HEK293 (cell line): ENCODE results near the gene TGM6.

Experiments used
- CTCF ChIA-PET: fragments of 350-600 bp; formaldehyde crosslinking; extraction: SDS; loops from one replicate; lab custom pipeline; 2021; ENCODE audit warnings: antibody characterized with exemption; lab: Yijun Ruan, JAX
- POLR2A ChIA-PET: fragments of 300-600 bp; formaldehyde crosslinking; extraction: SDS; loops from one replicate; lab custom pipeline; 2020; ENCODE audit warnings: antibody characterized with exemption, inconsistent platforms; lab: Yijun Ruan, JAX
- H3K27ac ChIP-seq: fragments of 200-500 bp; sonication (Bioruptor generic); 2 replicates; pipeline ENCODE4 v1.5.1; 2014; ENCODE audit warnings: low read depth, low read length, control low read depth, inconsistent platforms; ENCODE audit errors: extremely low read depth
- H3K36me3 ChIP-seq, 2 experiments: fragments of 200-500 bp in 1 of 2; sonication (Bioruptor generic) in 1 of 2; 1 replicate in 1 of 2; 2 replicates in 1 of 2; pipeline ENCODE4 v1.5.1; 2014 to 2017; ENCODE audit warnings: inconsistent platforms in 2 of 2, low read length in 2 of 2; ENCODE audit not compliant: control insufficient read depth in 2 of 2, insufficient read depth in 1 of 2
- H3K4me1 ChIP-seq: fragments of 200-500 bp; sonication (Bioruptor generic); 2 replicates; pipeline ENCODE4 v1.5.1; 2014; ENCODE audit warnings: mild to moderate bottlenecking, low read length, inconsistent platforms; ENCODE audit not compliant: control insufficient read depth, insufficient read depth
- H3K4me3 ChIP-seq: 2 replicates; pipeline ENCODE4 v1.5.1; 2011; ENCODE audit warnings: low read depth, mild to moderate bottlenecking, control low read depth, low read length, moderate library complexity
- H3K9me3 ChIP-seq: fragments of 200-500 bp; sonication (Bioruptor generic); 2 replicates; pipeline ENCODE4 v1.5.1; 2014; ENCODE audit warnings: low read depth, low read length, inconsistent platforms; ENCODE audit not compliant: control insufficient read depth, insufficient read depth
- IKZF3 ChIP-seq: fragments of 450-650 bp; IDR thresholded peaks from 2 replicates; pipeline ENCODE4 v1.5.0; 2018; ENCODE audit warnings: missing biosample characterization, mild to moderate bottlenecking, missing genetic modification characterization, moderate library complexity
- PBX3 ChIP-seq: sonication (generic); formaldehyde crosslinking; IDR thresholded peaks from 2 replicates; pipeline ENCODE4 v1.8.1; 2022; ENCODE audit warnings: mild to moderate bottlenecking, moderate library complexity, missing genetic modification reagents
- SALL2 ChIP-seq: fragments of 450-650 bp; formaldehyde crosslinking; IDR thresholded peaks from 2 replicates; pipeline ENCODE4 v1.5.0; 2017; ENCODE audit warnings: missing biosample characterization, mild to moderate bottlenecking, missing genetic modification characterization, borderline replicate concordance
- SCRT2 ChIP-seq: fragments of 450-650 bp; formaldehyde crosslinking; IDR thresholded peaks from 2 replicates; pipeline ENCODE4 v1.5.1; 2016; ENCODE audit warnings: missing biosample characterization, missing genetic modification characterization
- ZFHX2 ChIP-seq: fragments of 450-650 bp; formaldehyde crosslinking; conservative IDR thresholded peaks from 2 replicates; pipeline ENCODE4 v1.5.1; 2016; ENCODE audit warnings: missing biosample characterization, missing genetic modification characterization
- ZNF169 ChIP-seq: fragments of 450-650 bp; formaldehyde crosslinking; IDR thresholded peaks from 2 replicates; pipeline ENCODE4 v1.5.1; 2016; ENCODE audit warnings: missing biosample characterization, missing genetic modification characterization
- ZNF18 ChIP-seq: fragments of 450-650 bp; formaldehyde crosslinking; IDR thresholded peaks from 2 replicates; pipeline ENCODE4 v1.5.1; 2016; ENCODE audit warnings: missing biosample characterization, missing genetic modification characterization
- ZNF2 ChIP-seq: fragments of 450-650 bp; formaldehyde crosslinking; IDR thresholded peaks from 2 replicates; pipeline ENCODE4 v1.5.1; 2016; ENCODE audit warnings: missing biosample characterization, missing genetic modification characterization
- ZNF24 ChIP-seq: fragments of 450-650 bp; formaldehyde crosslinking; IDR thresholded peaks from 2 replicates; pipeline ENCODE4 v1.5.1; 2016; ENCODE audit warnings: missing biosample characterization, missing genetic modification characterization
- ZNF248 ChIP-seq: fragments of 450-650 bp; formaldehyde crosslinking; IDR thresholded peaks from 2 replicates; pipeline ENCODE4 v1.5.1; 2017; ENCODE audit warnings: missing biosample characterization, missing genetic modification characterization
- ZNF266 ChIP-seq: fragments of 450-650 bp; formaldehyde crosslinking; IDR thresholded peaks from 2 replicates; pipeline ENCODE4 v1.5.1; 2016; ENCODE audit warnings: missing biosample characterization, missing genetic modification characterization, low read depth
- ZNF280D ChIP-seq: fragments of 450-650 bp; formaldehyde crosslinking; IDR thresholded peaks from 2 replicates; pipeline ENCODE4 v1.5.1; 2016; ENCODE audit warnings: missing biosample characterization, missing genetic modification characterization
- ZNF341 ChIP-seq: fragments of 450-650 bp; formaldehyde crosslinking; IDR thresholded peaks from 2 replicates; pipeline ENCODE4; 2016; ENCODE audit warnings: low read depth, missing biosample characterization, missing genetic modification characterization
- ZNF398 ChIP-seq: fragments of 450-650 bp; formaldehyde crosslinking; IDR thresholded peaks from 2 replicates; pipeline ENCODE4 v1.5.1; 2017; ENCODE audit warnings: missing biosample characterization, missing genetic modification characterization
- ZNF423 ChIP-seq: fragments of 450-650 bp; formaldehyde crosslinking; IDR thresholded peaks from 2 replicates; pipeline ENCODE4 v1.5.1; 2016; ENCODE audit warnings: missing biosample characterization, missing genetic modification characterization
- ZNF473 ChIP-seq: fragments of 450-650 bp; formaldehyde crosslinking; IDR thresholded peaks from 2 replicates; pipeline ENCODE4 v1.5.1; 2017; ENCODE audit warnings: missing biosample characterization, missing genetic modification characterization
- ZNF513 ChIP-seq: fragments of 450-650 bp; IDR thresholded peaks from 2 replicates; pipeline ENCODE4 v1.5.1; 2018; ENCODE audit warnings: missing biosample characterization, missing genetic modification characterization
- ZNF670 ChIP-seq: fragments of 450-650 bp; formaldehyde crosslinking; IDR thresholded peaks from 2 replicates; pipeline ENCODE4 v1.5.1; 2016; ENCODE audit warnings: missing biosample characterization, missing genetic modification characterization, low read depth
- ZNF701 ChIP-seq: fragments of 450-650 bp; formaldehyde crosslinking; IDR thresholded peaks from 2 replicates; pipeline ENCODE4 v1.5.1; 2016; ENCODE audit warnings: missing biosample characterization, missing genetic modification characterization
- ZNF768 ChIP-seq: fragments of 450-650 bp; formaldehyde crosslinking; IDR thresholded peaks from 2 replicates; pipeline ENCODE4 v1.5.1; 2018; ENCODE audit warnings: missing biosample characterization, mild to moderate bottlenecking, missing genetic modification characterization
- ZNF830 ChIP-seq: fragments of 450-650 bp; IDR thresholded peaks from 2 replicates; pipeline ENCODE4 v1.5.0; 2018; ENCODE audit warnings: missing biosample characterization, missing genetic modification characterization, low read depth, mild to moderate bottlenecking, moderate library complexity
- ZNF843 ChIP-seq: fragments of 450-650 bp; formaldehyde crosslinking; IDR thresholded peaks from 2 replicates; pipeline ENCODE4 v1.5.1; 2016; ENCODE audit warnings: missing biosample characterization, missing genetic modification characterization
- ZSCAN16 ChIP-seq: fragments of 450-650 bp; formaldehyde crosslinking; IDR thresholded peaks from 2 replicates; pipeline ENCODE4 v1.5.1; 2016; ENCODE audit warnings: missing biosample characterization, missing genetic modification characterization
- ZXDB ChIP-seq: fragments of 450-650 bp; formaldehyde crosslinking; IDR thresholded peaks from 2 replicates; pipeline ENCODE4 v1.5.1; 2016; ENCODE audit warnings: missing biosample characterization, missing genetic modification characterization

Gene TGM6

GRCh38 chr20:2469991-2470422, 89.3 kb downstream of the TGM6 start (continued):
- no peak for TF ChIP-seq ZNF280D (tag by site-specific recombination)
- TF ChIP-seq ZNF513 (tag by site-specific recombination), result peak; percentile 35; the same call in 1 of the 2 replicates
- TF ChIP-seq ZNF2 (tag by site-specific recombination), result no peak
- peak; percentile 54; the same call in 1 of the 2 replicates for TF ChIP-seq ZFHX2 (tag by site-specific recombination)

- Histone ChIP-seq H3K9me3 (no peaks in the 10 kb centered on the region), H3K4me1 (no peaks in the 10 kb centered on the region; the same call in 1 of the 2 replicates), H3K27ac (peak within 1 kb of the TSS; percentile 100), H3K36me3 (peaks cover 33 to 48% of the 10 kb centered on the region in 2 experiments), H3K4me3 (peak within 1 kb of the TSS; percentile 74)
- ChIA-PET CTCF (interaction anchor here (0.6 to 2.5 kb wide), 6 partner anchors 11 to 658 kb away, joined by 3 to 14 read pairs (median 4); no protein-coding TSS in a partner anchor), POLR2A (interaction anchor here (0.5 to 3.4 kb wide), 26 partner anchors 9 to 575 kb away, joined by 3 to 51 read pairs (median 4); partner anchors contain the start of genes IDH3B, NOP56 and ZNF343)
- TF ChIP-seq ZNF169 (no peak), ZNF473 (no peak), ZNF670 (tag by site-specific recombination) (no peak), SALL2 (tag by site-specific recombination) (no peak), IKZF3 (tag by site-specific recombination) (0 out of 2 replicates have a peak, but pooled peaks have one; percentile 12), ZNF843 (tag by site-specific recombination) (peak; percentile 71), ZNF398 (tag by site-specific recombination) (no peak), SCRT2 (tag by site-specific recombination) (peak; percentile 53), PBX3 (CRISPR knock-in tag) (peak; percentile 88), ZSCAN16 (tag by site-specific recombination) (no peak), ZNF18 (tag by site-specific recombination) (no peak; the same call in 1 of the 2 replicates), ZXDB (tag by site-specific recombination) (peak; percentile 97), ZNF341 (tag by site-specific recombination) (peak; percentile 47; the same call in 1 of the 2 replicates), ZNF266 (tag by site-specific recombination) (peak; percentile 40; the same call in 1 of the 2 replicates), ZNF768 (tag by site-specific recombination) (no peak; the same call in 1 of the 2 replicates), ZNF24 (peak; percentile 94), ZNF701 (tag by site-specific recombination) (no peak), ZNF830 (tag by site-specific recombination) (no peak), ZNF423 (tag by site-specific recombination) (no peak), ZNF248 (tag by site-specific recombination) (no peak)
Measured at GRCh38 chr20:2470423-2471193, 89.9 kb downstream of the TGM6 start, which contains the start of gene SNRPB. Gene SNRPB (minus strand): TSS chr20:2470789. CDS start chr20:2470690, 99 bp downstream.
